ENCODE data around the gene NOP16.

The NOP16 gene

DNA sequence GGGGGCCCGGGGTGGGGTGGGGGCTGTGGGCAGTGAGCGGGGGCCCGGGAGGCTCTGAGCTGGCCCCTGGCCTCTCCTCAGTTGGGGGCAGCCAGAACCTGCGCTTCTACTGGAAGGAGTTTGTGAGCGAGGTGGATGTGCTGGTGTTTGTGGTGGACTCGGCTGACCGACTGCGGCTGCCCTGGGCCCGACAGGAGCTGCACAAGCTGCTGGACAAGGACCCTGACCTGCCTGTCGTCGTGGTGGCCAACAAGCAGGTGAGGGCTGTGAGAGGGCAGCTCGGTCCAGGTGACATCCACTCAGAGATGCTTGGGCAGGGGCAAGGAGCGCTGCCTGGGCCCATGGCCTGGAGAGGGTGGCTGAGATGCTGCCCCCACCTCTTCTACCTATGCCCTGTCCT, 19.7 kb downstream of the NOP16 start:
- Histone ChIP-seq H3K36me3 (ENCODE audit: insufficient read depth, low read length) (peaks cover 23% of the 10 kb centered on the region), H3K9ac (ENCODE audit: low read depth, low read length) (no peak overlapping the region), H3K27me3 (ENCODE audit: insufficient read depth, low read length) (peaks cover 43% of the 10 kb centered on the region), H3K9me3 (ENCODE audit: insufficient read depth, low read depth, low read length) (no peaks in the 10 kb centered on the region), H3K4me1 (ENCODE audit: insufficient read depth, low read length) (no peaks in the 10 kb centered on the region), H3K27ac (ENCODE audit: low read depth, low read length) (no peak overlapping the region), H3K4me3 (ENCODE audit: low read length) (no peak overlapping the region)
- WGBS = 94% methylated on average over 12 of the region's 13 CpGs

DNA sequence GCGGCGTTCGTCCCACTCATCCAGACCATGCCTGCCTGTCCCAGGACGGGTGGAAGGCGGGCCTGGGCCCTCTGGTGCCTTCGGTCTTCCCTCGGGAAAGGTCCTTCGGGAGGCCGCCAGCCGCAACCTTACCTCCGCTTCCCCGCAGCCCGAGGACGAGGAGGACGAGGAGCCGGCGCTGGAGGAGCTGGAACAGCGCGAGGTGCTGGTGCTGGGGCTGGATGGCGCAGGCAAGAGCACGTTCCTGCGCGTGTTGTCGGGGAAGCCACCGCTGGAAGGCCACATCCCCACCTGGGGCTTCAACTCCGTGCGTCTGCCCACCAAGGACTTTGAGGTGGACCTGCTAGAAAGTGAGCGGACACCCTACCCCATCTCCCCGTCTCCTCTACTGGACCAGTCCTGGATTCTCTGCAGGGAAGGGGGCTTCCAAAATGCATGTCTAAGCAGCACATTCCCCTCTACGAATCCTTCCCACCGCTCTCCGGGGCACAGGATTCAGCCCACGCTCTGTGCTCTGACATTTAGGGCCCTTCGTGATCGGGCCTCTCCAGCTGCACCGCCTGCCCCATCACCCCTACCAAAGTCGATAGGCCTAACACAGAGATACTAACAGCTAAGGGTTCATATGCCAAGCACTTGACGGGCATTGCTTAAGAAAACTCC, 22.0 kb downstream of the NOP16 start:
- peak overlapping the region; percentile 52 for H3K9ac ChIP-seq (ENCODE audit: low read depth, low read length)
- no peak overlapping the region for H3K27ac ChIP-seq (ENCODE audit: low read depth, low read length)
- 29% methylated on average over 38 of the region's 38 CpGs for WGBS

GRCh38 chr5:176365351-176366231, 22.8 kb downstream of the NOP16 start, which contains the start of gene ARL10:
ARL10 (plus strand) TSS chr5:176365487; CDS start chr5:176365564, 77 bp downstream.
- Histone ChIP-seq H3K4me3 (ENCODE audit: low read length) (peak within 1 kb of the TSS; percentile 72), H3K4me1 (ENCODE audit: insufficient read depth, low read length) (no peaks in the 10 kb centered on the region; the same call in 1 of the 2 replicates), H3K9me3 (ENCODE audit: insufficient read depth, low read depth, low read length) (no peaks in the 10 kb centered on the region), H3K9ac (ENCODE audit: low read depth, low read length) (peak within 1 kb of the TSS; percentile 52), H3K27me3 (ENCODE audit: insufficient read depth, low read length) (peaks cover 64% of the 10 kb centered on the region), H3K36me3 (ENCODE audit: insufficient read depth, low read length) (peaks cover 14% of the 10 kb centered on the region), H3K27ac (ENCODE audit: low read depth, low read length) (no peak within 1 kb of the TSS)
- WGBS = 1% methylated on average over 108 of the region's 108 CpGs

More for the DNA sequence above, 22.0 kb downstream of the NOP16 start:
- Histone ChIP-seq H3K36me3 (ENCODE audit: insufficient read depth, low read length) (peaks cover 16% of the 10 kb centered on the region), H3K4me3 (ENCODE audit: low read length) (peak overlapping the region; percentile 72), H3K9me3 (ENCODE audit: insufficient read depth, low read depth, low read length) (no peaks in the 10 kb centered on the region), H3K27me3 (ENCODE audit: insufficient read depth, low read length) (peaks cover 64% of the 10 kb centered on the region), H3K4me1 (ENCODE audit: insufficient read depth, low read length) (no peaks in the 10 kb centered on the region; the same call in 1 of the 2 replicates)

GRCh38 chr5:176364765-176365350, 23.5 kb downstream of the NOP16 start:
- Histone ChIP-seq H3K27ac (ENCODE audit: low read depth, low read length) (no peak overlapping the region), H3K27me3 (ENCODE audit: insufficient read depth, low read length) (peaks cover 64% of the 10 kb centered on the region)

GRCh38 chr5:176362233-176362490, 26.2 kb downstream of the NOP16 start:
- H3K9me3 ChIP-seq (ENCODE audit: insufficient read depth, low read depth, low read length) = no peaks in the 10 kb centered on the region
- peaks cover 55% of the 10 kb centered on the region for H3K27me3 ChIP-seq (ENCODE audit: insufficient read depth, low read length)
- no peak overlapping the region for H3K27ac ChIP-seq (ENCODE audit: low read depth, low read length)
- 42% methylated on average over 8 of the region's 8 CpGs for WGBS
- H3K4me3 ChIP-seq (ENCODE audit: low read length) = peak overlapping the region; percentile 85
- no peaks in the 10 kb centered on the region; the same call in 1 of the 2 replicates for H3K4me1 ChIP-seq (ENCODE audit: insufficient read depth, low read length)
- no peak overlapping the region; the same call in 1 of the 2 replicates for H3K9ac ChIP-seq (ENCODE audit: low read depth, low read length)
- peaks cover 23% of the 10 kb centered on the region for H3K36me3 ChIP-seq (ENCODE audit: insufficient read depth, low read length)

More at GRCh38 chr5:176364765-176365350, 23.5 kb downstream of the NOP16 start:
- Histone ChIP-seq H3K36me3 (ENCODE audit: insufficient read depth, low read length) (peaks cover 8% of the 10 kb centered on the region), H3K4me1 (ENCODE audit: insufficient read depth, low read length) (no peaks in the 10 kb centered on the region; the same call in 1 of the 2 replicates), H3K9ac (ENCODE audit: low read depth, low read length) (no peak overlapping the region), H3K4me3 (ENCODE audit: low read length) (peak overlapping the region; percentile 72), H3K9me3 (ENCODE audit: insufficient read depth, low read depth, low read length) (no peaks in the 10 kb centered on the region)
- 32% methylated on average over 25 of the region's 28 CpGs for WGBS

DNA sequence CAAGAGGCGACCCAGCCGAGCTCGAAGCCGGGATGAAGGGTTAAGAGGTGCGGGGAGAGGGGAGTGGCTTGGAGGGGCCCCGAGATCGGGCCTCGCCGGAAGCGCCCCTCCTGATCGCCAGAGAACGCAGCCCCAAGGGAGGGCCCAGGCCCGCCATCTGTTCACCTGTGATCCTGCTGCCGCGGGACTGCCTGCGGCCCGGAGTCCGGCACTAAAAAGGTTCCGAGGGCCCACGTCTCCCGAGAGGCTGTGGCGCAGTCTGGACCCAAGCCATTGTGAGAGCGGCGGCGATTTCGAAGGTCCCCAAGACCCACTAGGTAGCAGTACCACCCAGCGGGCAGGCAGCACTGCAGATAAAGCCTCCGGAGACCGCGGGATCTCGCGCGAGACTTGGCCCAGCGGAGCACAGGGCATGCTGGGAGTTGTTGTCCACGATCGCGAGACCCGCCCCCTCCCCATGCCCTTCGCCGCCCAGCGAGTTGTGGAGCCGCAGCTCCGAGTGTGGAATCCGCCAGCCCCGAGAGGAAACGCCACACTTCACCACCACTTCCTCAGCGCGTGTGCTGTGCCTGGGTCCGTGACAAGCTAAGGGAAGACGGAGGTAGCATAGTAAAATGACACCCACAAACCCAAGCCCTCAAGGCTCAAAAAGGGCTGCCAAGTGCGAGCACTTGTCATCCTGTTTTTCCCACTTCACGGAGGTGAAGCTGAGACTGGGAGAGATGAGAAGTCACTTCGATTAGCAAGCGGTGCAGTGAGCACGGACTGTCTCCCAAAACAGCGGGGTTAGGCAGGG, 26.8 kb downstream of the NOP16 start, which contains the start of gene KIAA1191:
Gene KIAA1191 (minus strand): TSS at position 328 of the 796 bp plus-strand sequence. CDS start 2,256 bp downstream, outside the sequence.
- Histone ChIP-seq H3K27me3 (ENCODE audit: insufficient read depth, low read length) (peaks cover 50% of the 10 kb centered on the region), H3K9me3 (ENCODE audit: insufficient read depth, low read depth, low read length) (no peaks in the 10 kb centered on the region), H3K4me3 (ENCODE audit: low read length) (peak within 1 kb of the TSS; percentile 85), H3K27ac (ENCODE audit: low read depth, low read length) (peak within 1 kb of the TSS; percentile 87), H3K36me3 (ENCODE audit: insufficient read depth, low read length) (peaks cover 27% of the 10 kb centered on the region), H3K4me1 (ENCODE audit: insufficient read depth, low read length) (no peaks in the 10 kb centered on the region; the same call in 1 of the 2 replicates), H3K9ac (ENCODE audit: low read depth, low read length) (peak within 1 kb of the TSS; percentile 89)
- under 1% methylated on average over 56 of the region's 56 CpGs for WGBS

- peaks cover 34% of the 10 kb centered on the region for H3K36me3 ChIP-seq (ENCODE audit: insufficient read depth, low read length)
- no peaks in the 10 kb centered on the region; the same call in 1 of the 2 replicates for H3K4me1 ChIP-seq (ENCODE audit: insufficient read depth, low read length)
- H3K9me3 ChIP-seq (ENCODE audit: insufficient read depth, low read depth, low read length) = no peaks in the 10 kb centered on the region
- 4% methylated on average over 27 of the region's 27 CpGs for WGBS
- H3K27ac ChIP-seq (ENCODE audit: low read depth, low read length) = peak overlapping the region; percentile 87
- H3K4me3 ChIP-seq (ENCODE audit: low read length) = peak overlapping the region; percentile 85
- peak overlapping the region; percentile 89 for H3K9ac ChIP-seq (ENCODE audit: low read depth, low read length)
- H3K27me3 ChIP-seq (ENCODE audit: insufficient read depth, low read length) = peaks cover 43% of the 10 kb centered on the region
Measured at GRCh38 chr5:176360894-176361436, 27.4 kb downstream of the NOP16 start.

GRCh38 chr5:176359658-176360057, 28.7 kb downstream of the NOP16 start:
- H3K27me3 ChIP-seq (ENCODE audit: insufficient read depth, low read length) = peaks cover 30% of the 10 kb centered on the region
- no peaks in the 10 kb centered on the region; the same call in 1 of the 2 replicates for H3K4me1 ChIP-seq (ENCODE audit: insufficient read depth, low read length)
- H3K36me3 ChIP-seq (ENCODE audit: insufficient read depth, low read length) = peaks cover 45% of the 10 kb centered on the region
- WGBS = 96% methylated on average over 4 of the region's 4 CpGs
- peak overlapping the region; percentile 2; the same call in 1 of the 2 replicates for H3K4me3 ChIP-seq (ENCODE audit: low read length)
- no peak overlapping the region for H3K9ac ChIP-seq (ENCODE audit: low read depth, low read length)
- H3K27ac ChIP-seq (ENCODE audit: low read depth, low read length) = no peak overlapping the region
- H3K9me3 ChIP-seq (ENCODE audit: insufficient read depth, low read depth, low read length) = no peaks in the 10 kb centered on the region

GRCh38 chr5:176356179-176356566, 32.2 kb downstream of the NOP16 start:
- Histone ChIP-seq H3K27me3 (ENCODE audit: insufficient read depth, low read length) (no peaks in the 10 kb centered on the region), H3K9ac (ENCODE audit: low read depth, low read length) (no peak overlapping the region), H3K9me3 (ENCODE audit: insufficient read depth, low read depth, low read length) (no peaks in the 10 kb centered on the region), H3K27ac (ENCODE audit: low read depth, low read length) (no peak overlapping the region), H3K4me1 (ENCODE audit: insufficient read depth, low read length) (no peaks in the 10 kb centered on the region), H3K36me3 (ENCODE audit: insufficient read depth, low read length) (peaks cover 80% of the 10 kb centered on the region), H3K4me3 (ENCODE audit: low read length) (no peak overlapping the region)
- WGBS = 89% methylated on average over 3 of the region's 3 CpGs

DNA sequence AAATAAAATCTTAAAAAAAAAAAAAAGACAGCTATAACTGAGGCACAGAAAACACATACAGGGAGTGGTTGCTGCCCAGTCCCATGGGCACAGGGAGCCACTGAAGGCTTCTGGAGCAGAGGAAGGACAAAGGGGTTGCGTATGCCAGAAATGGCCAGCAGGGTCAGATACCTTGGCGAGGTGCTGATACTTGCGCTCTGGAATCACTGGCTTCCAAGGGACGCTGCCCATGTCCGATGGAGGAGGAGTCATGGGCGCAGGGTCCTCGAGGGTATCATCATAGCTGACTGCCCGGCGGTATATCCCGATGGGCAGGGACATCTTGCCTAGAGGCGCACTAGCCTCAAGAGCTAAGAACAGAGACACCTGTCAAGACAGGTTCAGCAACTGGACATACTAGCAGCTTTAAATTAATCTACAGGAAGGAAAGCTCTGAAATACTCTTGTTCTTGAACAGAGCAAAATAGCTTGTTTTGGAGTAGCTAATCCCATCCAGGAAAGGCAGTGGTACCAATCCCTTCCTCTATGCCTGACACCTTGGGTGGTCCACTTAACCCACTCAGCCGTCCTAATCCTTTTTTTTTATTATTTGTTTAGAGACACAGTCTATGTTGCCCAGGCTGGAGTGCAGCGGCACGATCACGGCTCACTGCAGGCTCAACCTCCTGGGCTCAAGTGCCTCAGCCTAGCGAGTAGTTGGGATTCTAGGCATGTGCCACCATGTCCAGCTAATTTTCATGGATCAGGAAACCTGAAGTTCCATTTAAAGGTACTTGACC, 32.8 kb downstream of the NOP16 start:
- WGBS = 94% methylated on average over 16 of the region's 16 CpGs
- Histone ChIP-seq H3K27ac (ENCODE audit: low read depth, low read length) (no peak overlapping the region), H3K4me1 (ENCODE audit: insufficient read depth, low read length) (no peaks in the 10 kb centered on the region), H3K36me3 (ENCODE audit: insufficient read depth, low read length) (peaks cover 84% of the 10 kb centered on the region), H3K4me3 (ENCODE audit: low read length) (no peak overlapping the region), H3K27me3 (ENCODE audit: insufficient read depth, low read length) (no peaks in the 10 kb centered on the region), H3K9me3 (ENCODE audit: insufficient read depth, low read depth, low read length) (no peaks in the 10 kb centered on the region), H3K9ac (ENCODE audit: low read depth, low read length) (no peak overlapping the region)
